ENCODE results near the gene PRDM11. TPM values are rescaled to one million over a fixed set of nuclear protein-coding genes. Genes with fewer than 3 reads are reported as not detected.

Gene PRDM11
- polyA plus RNA-seq, 3 donors, result 22.4 to 25.9 (median 23.2) TPM

DNA sequence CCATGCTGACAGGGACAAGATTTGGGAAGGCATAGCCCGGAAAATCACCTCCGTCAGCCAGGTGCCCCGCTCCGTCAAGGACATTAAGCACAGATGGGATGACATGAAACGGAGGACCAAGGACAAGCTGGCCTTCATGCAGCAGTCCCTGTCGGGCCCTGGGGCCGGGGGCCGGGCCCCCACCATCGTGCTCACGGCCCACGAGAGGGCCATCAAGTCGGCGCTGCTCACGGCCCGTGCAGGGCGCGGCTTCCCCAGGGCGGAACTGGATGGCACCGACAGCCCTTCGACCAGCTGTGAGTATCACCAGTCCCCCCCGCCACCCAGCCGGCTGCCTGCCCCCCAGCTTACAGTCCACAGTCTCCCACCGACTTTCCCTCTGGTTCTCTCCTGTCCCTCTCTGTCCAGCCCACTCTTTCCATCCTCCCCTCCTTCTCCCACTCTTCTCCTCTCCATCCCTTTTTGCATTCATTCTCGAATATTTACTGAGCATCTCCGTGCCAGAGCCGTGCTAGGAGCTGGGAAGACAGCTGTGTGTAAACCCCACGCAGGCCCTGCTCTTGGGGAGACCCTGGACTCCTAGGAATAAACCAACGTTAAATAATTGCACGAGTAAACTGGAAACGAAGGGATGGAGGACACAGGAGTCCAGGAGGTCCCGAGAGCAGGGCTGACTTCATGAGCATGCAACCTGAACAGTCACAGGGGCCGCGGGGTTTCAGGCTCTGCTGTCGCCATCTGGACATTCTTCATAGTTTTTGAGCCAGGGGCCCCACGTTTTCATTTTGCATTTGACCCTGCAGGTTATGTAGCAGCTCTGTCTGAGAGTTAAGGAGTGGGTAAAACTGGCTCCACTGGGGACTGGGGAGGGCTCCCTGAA, 62.8 kb downstream of the PRDM11 start:
- no peak for DNase-seq

DNA sequence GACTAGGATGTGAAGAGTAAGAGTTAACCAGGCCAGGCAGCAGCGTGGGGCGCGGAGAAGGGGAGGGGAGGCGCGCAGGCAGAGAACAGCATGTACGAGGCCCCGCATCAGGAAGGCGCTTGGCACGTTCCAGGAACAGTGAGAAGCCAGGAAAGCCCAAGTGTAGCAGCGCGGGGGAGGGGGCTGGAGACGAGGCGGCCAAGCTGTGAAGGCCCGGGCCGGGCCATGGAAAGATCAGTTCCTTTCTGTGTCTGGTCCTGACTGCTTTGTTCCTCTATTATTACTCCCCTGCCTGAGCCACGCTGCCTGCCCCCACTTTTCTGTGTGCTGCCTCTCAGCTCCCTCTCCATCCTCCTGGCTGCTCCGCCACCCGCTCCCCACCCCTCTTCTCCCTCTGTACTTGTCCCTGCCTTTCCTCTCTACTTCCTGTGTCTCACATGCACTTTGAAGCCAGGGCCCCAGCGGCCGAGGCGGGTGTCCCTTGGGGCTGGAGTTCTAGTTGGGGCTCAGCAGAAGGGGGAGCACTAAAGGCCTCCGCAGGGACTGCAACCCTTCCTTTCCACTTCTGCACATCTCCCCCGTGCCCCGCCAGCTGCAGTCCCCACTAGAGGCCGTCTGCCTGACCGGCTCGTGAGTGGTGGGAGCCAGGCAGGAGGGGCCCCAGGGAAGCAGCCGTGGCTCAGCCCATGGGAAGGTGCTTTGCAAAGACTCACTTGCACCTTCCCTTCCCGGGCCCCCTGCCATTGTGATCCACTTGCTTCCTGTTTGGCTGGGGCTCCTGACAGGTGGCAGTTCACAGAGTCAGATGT, 63.7 kb downstream of the PRDM11 start:
- peak; percentile 86 for DNase-seq

GRCh38 chr11:45210846-45211245, 64.4 kb downstream of the PRDM11 start:
- no peak for DNase-seq

DNA sequence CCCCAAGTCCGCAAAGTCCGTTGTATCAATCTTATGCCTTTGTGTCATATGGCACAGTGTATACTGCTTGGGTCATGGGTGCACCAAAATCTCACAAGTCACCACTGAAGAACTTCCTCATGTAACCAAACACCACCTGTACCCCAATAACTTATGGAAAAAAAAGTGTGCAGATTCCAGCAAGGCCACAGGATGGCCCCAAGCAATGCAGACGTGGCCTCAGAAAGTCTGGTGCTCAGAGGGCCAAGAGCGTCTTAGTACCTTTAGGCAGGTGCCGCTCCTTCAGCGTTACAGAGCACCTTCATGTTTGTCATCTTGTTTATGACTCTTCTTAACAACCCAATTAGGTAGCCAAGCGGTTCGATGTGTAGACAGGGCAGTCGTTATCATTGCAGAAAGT, 65.3 kb downstream of the PRDM11 start:
- DNase-seq, result no peak

- no peak for DNase-seq
Observed at GRCh38 chr11:45212566-45213315, 66.3 kb downstream of the PRDM11 start.

- no peak for DNase-seq
Observed at GRCh38 chr11:45213316-45213665, 66.9 kb downstream of the PRDM11 start.

DNA sequence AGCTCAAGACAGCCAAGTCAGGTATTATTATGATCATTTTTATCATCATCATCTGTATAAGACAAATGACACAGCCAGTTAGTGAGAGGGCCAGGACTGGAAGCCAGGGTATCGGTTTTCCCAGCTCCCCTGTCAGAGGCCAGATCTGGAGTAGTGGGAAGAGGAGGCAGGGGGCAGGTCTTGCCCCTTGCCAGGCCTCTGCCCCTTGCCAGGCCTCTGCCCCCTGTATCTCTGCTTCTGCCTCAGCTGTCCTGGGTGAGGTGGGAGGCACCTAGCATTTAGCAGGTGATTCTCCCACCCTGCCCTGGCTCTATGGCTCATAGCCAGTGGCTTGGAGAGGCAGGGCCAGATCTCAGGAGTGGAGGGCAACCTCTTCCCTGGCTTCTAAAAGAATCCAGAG, 67.3 kb downstream of the PRDM11 start:
- no peak for DNase-seq

- no peak for DNase-seq
Observed at GRCh38 chr11:45215098-45215865, 68.8 kb downstream of the PRDM11 start.

GRCh38 chr11:45216031-45216430, 69.6 kb downstream of the PRDM11 start:
- no peak for DNase-seq

GRCh38 chr11:45216901-45217300, 70.5 kb downstream of the PRDM11 start:
- no peak for DNase-seq

GRCh38 chr11:45217991-45218390, 71.6 kb downstream of the PRDM11 start:
- no peak for DNase-seq

DNA sequence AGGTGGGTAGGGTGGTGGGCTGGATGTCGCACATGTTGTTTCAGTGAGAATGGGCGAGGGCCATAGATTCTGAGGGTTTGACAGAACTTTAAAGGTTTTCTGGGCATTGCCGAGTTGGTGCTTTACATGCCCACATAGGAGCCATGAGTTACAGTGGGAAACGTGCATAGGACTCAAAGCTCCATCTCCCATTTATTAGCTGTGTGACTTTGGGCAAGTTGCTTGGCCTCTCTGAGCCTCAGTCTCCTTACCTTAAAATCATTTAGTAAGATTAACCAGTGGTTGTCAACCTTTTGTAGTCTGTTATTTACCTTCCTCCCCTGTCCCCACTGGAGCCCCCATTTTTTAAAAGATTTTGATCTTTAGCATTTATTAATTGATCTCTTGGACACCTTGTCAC, 72.3 kb downstream of the PRDM11 start:
- DNase-seq, result no peak

DNA sequence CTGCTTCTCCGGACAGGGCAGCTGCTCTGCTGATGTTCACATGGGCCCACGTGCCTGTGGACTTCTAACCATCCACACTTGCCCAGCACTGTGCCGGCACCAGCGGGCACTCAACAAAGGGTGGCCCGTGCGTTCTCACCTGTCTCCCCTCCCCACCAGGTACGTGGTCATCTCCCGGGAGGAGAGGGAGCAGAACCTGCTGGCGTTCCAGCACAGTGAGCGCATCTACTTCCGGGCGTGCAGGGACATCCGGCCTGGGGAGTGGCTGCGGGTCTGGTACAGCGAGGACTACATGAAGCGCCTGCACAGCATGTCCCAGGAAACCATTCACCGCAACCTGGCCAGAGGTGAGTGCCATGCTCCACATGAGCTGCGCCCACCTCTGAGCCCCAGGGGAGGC, 73.0 kb downstream of the PRDM11 start:
- no peak for DNase-seq

GRCh38 chr11:45223496-45223895, 77.1 kb downstream of the PRDM11 start:
- DNase-seq, result no peak

DNA sequence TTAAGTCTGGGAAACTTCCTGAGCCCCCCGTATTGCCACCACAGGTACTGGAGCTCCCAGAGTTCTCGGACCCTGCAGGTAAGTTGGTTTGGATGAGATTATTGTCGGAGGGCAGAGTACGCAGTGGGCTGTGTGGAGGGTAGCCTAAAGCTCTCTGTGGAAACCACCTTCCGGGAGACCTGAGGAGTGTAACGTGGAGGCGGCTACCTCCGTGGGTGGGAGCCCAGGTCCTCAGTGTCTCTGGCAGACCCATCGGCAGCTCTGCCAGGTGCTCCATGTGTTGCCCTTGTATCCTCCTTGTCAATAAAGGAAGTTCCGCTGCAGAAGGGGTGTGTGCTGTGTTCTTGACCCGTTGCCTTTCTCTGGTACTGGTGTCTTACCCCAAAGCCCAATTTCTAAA, 78.3 kb downstream of the PRDM11 start:
- DNase-seq, result no peak

- no peak for DNase-seq
Observed at GRCh38 chr11:45225277-45225676, 78.8 kb downstream of the PRDM11 start.

DNA sequence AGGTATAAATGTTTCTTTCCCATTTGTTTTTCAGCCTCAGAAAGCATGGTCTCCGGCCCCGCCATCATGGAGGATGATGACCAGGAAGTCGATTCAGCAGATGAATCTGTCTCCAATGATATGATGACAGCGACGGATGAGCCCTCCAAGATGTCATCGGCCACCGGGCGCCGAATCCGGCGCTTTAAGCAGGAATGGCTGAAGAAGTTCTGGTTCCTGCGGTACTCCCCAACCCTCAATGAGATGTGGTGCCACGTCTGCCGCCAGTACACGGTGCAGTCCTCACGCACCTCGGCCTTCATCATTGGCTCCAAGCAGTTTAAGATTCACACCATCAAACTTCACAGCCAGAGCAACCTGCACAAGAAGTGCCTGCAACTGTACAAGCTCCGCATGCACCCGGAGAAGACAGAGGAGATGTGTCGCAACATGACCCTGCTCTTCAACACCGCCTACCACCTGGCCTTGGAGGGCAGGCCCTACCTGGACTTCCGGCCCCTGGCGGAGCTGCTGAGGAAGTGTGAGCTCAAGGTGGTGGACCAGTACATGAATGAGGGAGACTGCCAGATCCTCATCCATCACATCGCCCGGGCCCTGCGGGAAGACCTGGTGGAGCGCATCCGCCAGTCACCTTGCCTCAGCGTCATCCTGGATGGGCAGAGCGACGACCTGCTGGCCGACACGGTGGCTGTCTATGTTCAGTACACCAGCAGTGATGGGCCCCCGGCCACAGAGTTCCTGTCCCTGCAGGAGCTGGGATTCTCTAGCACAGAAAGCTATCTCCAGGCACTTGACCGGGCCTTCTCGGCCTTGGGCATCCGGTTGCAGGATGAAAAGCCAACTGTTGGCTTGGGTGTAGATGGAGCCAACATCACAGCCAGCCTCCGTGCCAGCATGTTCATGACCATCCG, 79.8 kb downstream of the PRDM11 start:
- no peak for DNase-seq

DNA sequence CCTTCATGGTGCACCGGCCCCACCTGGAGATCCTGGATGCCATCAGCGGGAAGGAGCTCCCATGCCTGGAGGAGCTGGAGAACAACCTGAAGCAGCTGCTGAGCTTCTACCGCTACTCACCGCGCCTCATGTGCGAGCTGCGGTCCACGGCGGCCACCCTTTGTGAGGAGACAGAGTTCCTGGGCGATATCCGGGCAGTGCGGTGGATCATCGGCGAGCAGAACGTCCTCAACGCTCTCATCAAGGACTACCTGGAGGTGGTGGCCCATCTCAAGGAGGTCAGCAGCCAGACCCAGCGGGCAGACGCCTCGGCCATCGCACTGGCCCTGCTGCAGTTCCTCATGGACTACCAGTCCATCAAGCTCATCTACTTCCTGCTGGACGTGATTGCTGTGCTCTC, 80.5 kb downstream of the PRDM11 start:
- no peak for DNase-seq

DNA sequence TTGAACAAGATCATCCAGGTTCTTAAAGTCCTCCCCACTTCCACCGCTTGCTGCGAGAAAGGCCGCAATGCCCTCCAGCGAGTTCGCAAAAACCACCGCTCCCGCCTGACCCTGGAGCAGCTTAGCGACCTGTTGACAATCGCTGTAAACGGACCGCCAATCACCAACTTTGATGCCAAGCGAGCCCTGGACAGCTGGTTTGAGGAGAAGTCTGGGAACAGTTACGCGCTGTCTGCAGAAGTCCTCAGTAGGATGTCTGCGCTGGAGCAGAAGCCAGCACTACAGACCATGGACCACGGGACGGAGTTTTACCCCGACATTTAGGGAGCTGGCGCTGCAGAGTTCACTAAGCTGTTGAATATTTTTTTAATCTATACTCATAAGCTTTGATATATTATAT, 81.4 kb downstream of the PRDM11 start:
- DNase-seq, result no peak

- DNase-seq, result no peak
Observed at GRCh38 chr11:45229401-45230020, 83.1 kb downstream of the PRDM11 start.

Measured in renal pelvis (tissue), 4 donors.